ENCODE data around the gene USP24. TPM values are rescaled to one million over a fixed set of nuclear protein-coding genes. Genes with fewer than 3 reads are reported as not detected.

The USP24 gene
- total RNA-seq, 1 experiment from 2014 or later, result 35.3 TPM

DNA sequence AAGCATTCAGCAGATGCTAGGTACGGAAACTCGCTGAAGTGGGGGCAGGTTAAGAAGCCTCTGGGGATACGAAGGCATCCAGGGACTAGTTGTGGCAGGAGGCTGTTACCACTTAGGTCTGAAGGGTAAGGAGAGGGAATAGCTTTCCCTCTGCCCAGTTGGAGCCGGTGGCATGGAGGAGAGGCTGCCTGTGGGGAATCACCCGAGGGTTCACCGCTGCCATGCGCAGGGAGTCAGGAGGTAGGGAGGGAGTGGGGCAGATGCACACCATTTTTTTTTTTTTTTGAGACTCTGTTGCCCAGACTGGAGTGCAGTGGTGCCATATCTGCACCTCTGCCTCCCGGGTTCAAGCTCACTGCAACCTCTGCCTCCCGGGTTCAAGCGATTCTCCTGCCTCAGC is 169.7 kb downstream of the USP24 start:
- no peak overlapping the region for H2BK5ac ChIP-seq (ENCODE audit: insufficient read length, low read length)
- no peak overlapping the region for H3K23ac ChIP-seq (ENCODE audit: insufficient read length, low read depth, low read length)
- peaks cover 7% of the 10 kb centered on the region for H3K23me2 ChIP-seq (ENCODE audit: insufficient read length, low read depth, low read length, poor library complexity, severe bottlenecking)
- peaks cover 21 to 54% (median 23%) of the 10 kb centered on the region in 3 experiments for H3K36me3 Mint-ChIP-seq (ENCODE audit: insufficient read depth in 1 of 3, low read depth in 3 of 3)
- H2BK120ac ChIP-seq (ENCODE audit: low read depth, low read length, poor library complexity, severe bottlenecking), result no peak overlapping the region
- WGBS (ENCODE audit: extremely low coverage, insufficient read length, low lambda C conversion rate), result no CpG with 5 or more reads among the region's 10 CpGs
- no peak overlapping the region for H3K56ac ChIP-seq (ENCODE audit: insufficient read length, low read depth, low read length)
- DNase-seq, result no peak
- H3K79me1 ChIP-seq (ENCODE audit: insufficient read depth, low read depth, low read length, poor library complexity, severe bottlenecking), result no peaks in the 10 kb centered on the region
- H3K9me3 Mint-ChIP-seq, result no peaks in the 10 kb centered on the region
- H3K18ac ChIP-seq (ENCODE audit: insufficient read length, low read depth, low read length), result no peak overlapping the region
- peaks cover 4% of the 10 kb centered on the region; the same call in 1 of the 2 replicates for H3K4me1 ChIP-seq (ENCODE audit: insufficient read depth, low read length)
- no peak overlapping the region for H3K4me3 Mint-ChIP-seq
- H3T11ph ChIP-seq (ENCODE audit: low read length), result no peak overlapping the region
- no peak overlapping the region for H2BK15ac ChIP-seq (ENCODE audit: low read depth, low read length)
- H3K14ac ChIP-seq (ENCODE audit: insufficient read depth, low read length), result no peak overlapping the region
- no peak overlapping the region for H2BK12ac ChIP-seq (ENCODE audit: insufficient read length, low read depth, low read length)
- H3K4ac ChIP-seq (ENCODE audit: low read depth, low read length), result no peak overlapping the region
- H3K27ac ChIP-seq (ENCODE audit: insufficient read length, low read depth, low read length), result no peak overlapping the region
- no peak overlapping the region for H2AK5ac ChIP-seq (ENCODE audit: insufficient read length, low read length)
- H2AFZ ChIP-seq (ENCODE audit: low read length), result no peak overlapping the region
- TF ChIP-seq CTCF (conservative IDR thresholded peaks at IDR 0.05), result no peak
- no peaks in the 10 kb centered on the region for H3K9me3 ChIP-seq (ENCODE audit: control insufficient read depth, low read depth, low read length)
- no peak overlapping the region for H3K27ac Mint-ChIP-seq
- H3K79me2 ChIP-seq (ENCODE audit: insufficient read depth, low read length), result peaks cover 16% of the 10 kb centered on the region; the same call in 1 of the 2 replicates
- H3K27me3 ChIP-seq (ENCODE audit: insufficient read depth, low read length), result no peaks in the 10 kb centered on the region; the same call in 1 of the 2 replicates
- H3K4me1 Mint-ChIP-seq, result peaks cover 23% of the 10 kb centered on the region in 2 experiments
- H4K91ac ChIP-seq (ENCODE audit: insufficient read length, low read depth, low read length), result no peak overlapping the region
- H3K9ac ChIP-seq (ENCODE audit: extremely low read depth, insufficient read length, low read length), result no peak overlapping the region
- no peak overlapping the region for H3K4me2 ChIP-seq (ENCODE audit: insufficient read depth, insufficient read length, low read length)
- peaks cover 13% of the 10 kb centered on the region for H3K27me3 Mint-ChIP-seq (ENCODE audit: low read depth)
- H2BK20ac ChIP-seq (ENCODE audit: low read depth, low read length, poor library complexity, severe bottlenecking), result no peak overlapping the region
- no peak overlapping the region for H4K8ac ChIP-seq (replicated peaks; ENCODE audit: insufficient read length, low read depth, low read length)
- H4K20me1 ChIP-seq (ENCODE audit: control insufficient read depth, insufficient read depth, insufficient read length), result no peaks in the 10 kb centered on the region
- no peak overlapping the region for H4K5ac ChIP-seq (ENCODE audit: insufficient read length, low read depth, low read length)

Data from H9 (cell line).